Ovary (tissue), 3 donors: ENCODE results near the gene B4GALT5.

Experiments used
- CTCF ChIP-seq, 3 donors: fragments of 450-650 bp in 2 of 3; fragments of 200-600 bp in 1 of 3; IDR thresholded peaks; one replicate each; pipeline versions ENCODE4 v1.5.1 to v1.8.0; 2016 to 2022; ENCODE audit warnings: antibody characterized with exemption in 3 of 3, mild to moderate bottlenecking in 1 of 3
- EP300 ChIP-seq: sonication (generic); formaldehyde crosslinking; IDR thresholded peaks from one replicate; pipeline ENCODE4 v1.6.1; 2017; ENCODE audit warnings: antibody characterized with exemption
- donor health status: DM: no; HTN: no; CAD: no.

- TF ChIP-seq CTCF (IDR thresholded peaks at IDR 0.05) (no peak), EP300 (no peak)
Measured at GRCh38 chr20:49633643-49634042, 80.0 kb downstream of the B4GALT5 start.
